PC-9 (cell line): ENCODE measurements around the gene PIK3C2G. TPM values are rescaled to one million over a fixed set of nuclear protein-coding genes. Genes with fewer than 3 reads are reported as not detected.

Source experiments
- BruUV-seq: library from RNA; stranded (reverse); fragments of 400-500 nt; replicated peaks from 2 replicates; lab custom pipeline; 2021; lab: Mats Ljungman, UMichigan
- CTCF ChIA-PET: fragments of 300-600 bp; sonication (Branson Sonifier 250); formaldehyde crosslinking; loops from one replicate; lab custom pipeline; 2022; ENCODE audit warnings: antibody characterized with exemption; lab: Charles Lee
- POLR2A ChIA-PET: fragments of 300-600 bp; sonication (Branson Sonifier 250); formaldehyde crosslinking; loops from one replicate; lab custom pipeline; 2022; ENCODE audit warnings: antibody characterized with exemption; ENCODE audit not compliant: unreplicated experiment; lab: Charles Lee
- DNase-seq, 2 experiments: peaks; one replicate each; pipeline versions ENCODE4 v3.0.0 to v3.0.0-alpha.2; 2015 to 2022; ENCODE audit warnings: mixed read lengths in 1 of 2
- H2AFZ ChIP-seq: fragments of 200-600 bp; sonication (generic); 2 replicates; pipeline ENCODE4 v1.8.1; 2017; ENCODE audit warnings: antibody characterized with exemption
- H3F3A ChIP-seq: fragments of 200-600 bp; sonication (generic); 2 replicates; pipeline ENCODE4 v1.8.1; 2017; ENCODE audit warnings: antibody characterized with exemption, mild to moderate bottlenecking, low read depth; ENCODE audit not compliant: insufficient read depth
- H3K27ac ChIP-seq: fragments of 200-600 bp; sonication (generic); 2 replicates; pipeline ENCODE4 v1.6.1; 2016; ENCODE audit warnings: mixed run types
- H3K27me3 ChIP-seq: fragments of 200-600 bp; sonication (generic); 2 replicates; pipeline ENCODE4 v1.6.1; 2016; ENCODE audit warnings: low read depth, mixed run types; ENCODE audit not compliant: insufficient read depth
- H3K36me3 ChIP-seq: fragments of 200-600 bp; sonication (generic); 2 replicates; pipeline ENCODE4 v1.6.1; 2016; ENCODE audit warnings: low read depth, mixed run types
- H3K4me1 ChIP-seq: fragments of 200-600 bp; sonication (generic); replicated peaks from 2 replicates; pipeline ENCODE4 v1.6.1; 2016; ENCODE audit warnings: mixed run types; ENCODE audit not compliant: insufficient read depth
- H3K4me2 ChIP-seq: fragments of 200-600 bp; sonication (generic); 2 replicates; pipeline ENCODE4 v1.6.1; 2017; ENCODE audit warnings: mixed run types
- H3K4me3 ChIP-seq: fragments of 200-600 bp; sonication (generic); 2 replicates; pipeline ENCODE4 v1.6.1; 2016; ENCODE audit warnings: mixed run types
- H3K79me2 ChIP-seq: fragments of 200-600 bp; sonication (generic); 2 replicates; pipeline ENCODE4 v1.6.1; 2017; ENCODE audit warnings: low read depth, mixed run types
- H3K9me2 ChIP-seq: fragments of 200-600 bp; sonication (generic); 2 replicates; pipeline ENCODE4 v1.8.1; 2017; ENCODE audit warnings: mild to moderate bottlenecking; ENCODE audit not compliant: insufficient read depth
- H3K9me3 ChIP-seq: fragments of 200-600 bp; sonication (generic); 2 replicates; pipeline ENCODE4 v1.8.1; 2016; ENCODE audit warnings: low read depth; ENCODE audit not compliant: insufficient read depth
- H4K20me1 ChIP-seq: fragments of 200-600 bp; sonication (generic); 2 replicates; pipeline ENCODE4 v1.8.1; 2017; ENCODE audit not compliant: insufficient read depth
- CTCF ChIP-seq: fragments of 200-600 bp; sonication (generic); conservative IDR thresholded peaks from 2 replicates; pipeline ENCODE4 v1.6.1; 2017; ENCODE audit warnings: mixed run types, antibody characterized with exemption, mild to moderate bottlenecking, moderate library complexity
- EZH2 ChIP-seq: fragments of 200-600 bp; sonication (generic); IDR thresholded peaks from 2 replicates; pipeline ENCODE4 v1.8.0; 2017; ENCODE audit warnings: antibody characterized with exemption, low read depth
- intact Hi-C: fragments of 100-400 bp; cut with micrococcal nuclease; formaldehyde crosslinking; loops from one replicate; pipeline ENCODE4 v1.10.0; 2022; ENCODE audit not compliant: unreplicated experiment
- total RNA-seq: library from RNA; stranded (reverse); gene quantifications from 2 replicates; pipeline ENCODE4 v1.2.3, GENCODE V29; 2021

The PIK3C2G gene
- total RNA-seq, 1 experiment from 2014 or later, result 1.4 TPM

GRCh38 chr12:18676996-18677588 is 415.8 kb downstream of the PIK3C2G start:
- no peaks in the 10 kb centered on the region for H4K20me1 ChIP-seq
- TF ChIP-seq CTCF (no peak), EZH2 (no peak)
- DNase-seq, result no peak
- no peak overlapping the region for H3K4me3 ChIP-seq
- H3K9me3 ChIP-seq, result no peaks in the 10 kb centered on the region
- intact Hi-C loops, result no loop called here
- H3K27me3 ChIP-seq, result no peaks in the 10 kb centered on the region
- no TSS peak for BruUV-seq
- H3K4me2 ChIP-seq, result no peak overlapping the region
- H3F3A ChIP-seq, result no peaks in the 10 kb centered on the region
- CTCF ChIA-PET, result no interaction called here
- H3K9me2 ChIP-seq, result 0 out of 2 replicates have a peak, but pooled peaks cover 4% of the 10 kb centered on the region
- no peaks in the 10 kb centered on the region for H3K79me2 ChIP-seq
- POLR2A ChIA-PET, result no interaction called here
- no peak overlapping the region for H3K27ac ChIP-seq
- H2AFZ ChIP-seq, result no peak overlapping the region
- H3K36me3 ChIP-seq, result no peaks in the 10 kb centered on the region
- H3K4me1 ChIP-seq, result no peaks in the 10 kb centered on the region

- intact Hi-C loops, result loop anchor here (10.0 kb wide), 1 partner anchor 427 kb away; no protein-coding TSS in a partner anchor
- Histone ChIP-seq H2AFZ (no peak overlapping the region), H3K27me3 (no peaks in the 10 kb centered on the region), H3K4me2 (no peak overlapping the region), H3K36me3 (no peaks in the 10 kb centered on the region), H3K4me1 (no peaks in the 10 kb centered on the region), H4K20me1 (no peaks in the 10 kb centered on the region), H3K4me3 (no peak overlapping the region), H3K79me2 (no peaks in the 10 kb centered on the region), H3K9me2 (no peaks in the 10 kb centered on the region), H3K9me3 (0 out of 2 replicates have a peak, but pooled peaks cover 6% of the 10 kb centered on the region), H3K27ac (no peak overlapping the region), H3F3A (no peaks in the 10 kb centered on the region)
- no peak for DNase-seq
- no peak for TF ChIP-seq EZH2
- no peak for TF ChIP-seq CTCF
- BruUV-seq, result no TSS peak
- CTCF ChIA-PET, result no interaction called here
- POLR2A ChIA-PET, result no interaction called here
Measured at GRCh38 chr12:18681818-18682217, 420.5 kb downstream of the PIK3C2G start.

GRCh38 chr12:18683327-18684013 is 422.2 kb downstream of the PIK3C2G start:
- Histone ChIP-seq H3K36me3 (no peaks in the 10 kb centered on the region), H3K9me2 (no peaks in the 10 kb centered on the region), H3K27me3 (no peaks in the 10 kb centered on the region), H3F3A (no peaks in the 10 kb centered on the region), H3K4me2 (no peak overlapping the region), H3K4me3 (no peak overlapping the region), H3K9me3 (0 out of 2 replicates have a peak, but pooled peaks cover 6% of the 10 kb centered on the region), H2AFZ (no peak overlapping the region), H3K79me2 (no peaks in the 10 kb centered on the region), H3K27ac (no peak overlapping the region), H3K4me1 (no peaks in the 10 kb centered on the region), H4K20me1 (no peaks in the 10 kb centered on the region)
- intact Hi-C loops, result loop anchor here (10.0 kb wide), 1 partner anchor 429 kb away; no protein-coding TSS in a partner anchor
- TF ChIP-seq CTCF, result no peak
- no peak for TF ChIP-seq EZH2
- DNase-seq, result no peak
- no TSS peak for BruUV-seq
- POLR2A ChIA-PET, result no interaction called here
- CTCF ChIA-PET, result no interaction called here
